Measurements from ENCODE around the gene RFX7.
"Not testable (repeated sequence)": the region's sequence is repeated elsewhere in the genome, so short reads cannot be mapped to it uniquely, and the experiment has no call there.

RFX7 gene

GRCh38 chr15:56272454-56272853 lies 28.8 kb upstream of the RFX7 start:
- DNase-seq (ENCODE audit: low spot score): no peak
- H3K27ac ChIP-seq: no peak overlapping the region
- ChIA-PET CTCF (no interaction called here), POLR2A (ENCODE audit: low non-redundant PET) (no interaction called here)
- no peak for TF ChIP-seq CTCF (conservative IDR thresholded peaks at IDR 0.05; ENCODE audit: low read depth)

GRCh38 chr15:56266465-56266864 lies 22.8 kb upstream of the RFX7 start:
- CTCF ChIA-PET; POLR2A ChIA-PET (ENCODE audit: low non-redundant PET): not testable (repeated sequence)

GRCh38 chr15:56261854-56262509 lies 18.3 kb upstream of the RFX7 start:
- POLR2A ChIA-PET (ENCODE audit: low non-redundant PET): no interaction called here
- H3K27ac ChIP-seq: no peak overlapping the region
- CTCF ChIA-PET: no interaction called here
- DNase-seq (ENCODE audit: low spot score): no peak
- no peak for TF ChIP-seq CTCF (conservative IDR thresholded peaks at IDR 0.05; ENCODE audit: low read depth)

More at GRCh38 chr15:56266465-56266864, 22.8 kb upstream of the RFX7 start:
- not testable (repeated sequence) for DNase-seq (ENCODE audit: low spot score); H3K27ac ChIP-seq

GRCh38 chr15:56257306-56257705 lies 13.6 kb upstream of the RFX7 start:
- POLR2A ChIA-PET (ENCODE audit: low non-redundant PET); DNase-seq (ENCODE audit: low spot score); H3K27ac ChIP-seq: not testable (repeated sequence)
- CTCF ChIA-PET: interaction anchor here (0.6 kb wide), 1 partner anchor 12 kb away, joined by 3 read pairs; no protein-coding TSS in a partner anchor

GRCh38 chr15:56254265-56254664 lies 10.6 kb upstream of the RFX7 start:
- no peak for TF ChIP-seq CTCF (conservative IDR thresholded peaks at IDR 0.05; ENCODE audit: low read depth)
- H3K27ac ChIP-seq: no peak overlapping the region
- ChIA-PET CTCF (interaction anchor here (0.5 to 0.6 kb wide), 2 partner anchors 408 to 540 kb away, joined by 3 read pairs; no protein-coding TSS in a partner anchor), POLR2A (ENCODE audit: low non-redundant PET) (no interaction called here)
- no peak for DNase-seq (ENCODE audit: low spot score)

- POLR2A ChIA-PET (ENCODE audit: low non-redundant PET): interaction anchor here (0.6 kb wide), 1 partner anchor 172 kb away, joined by 5 read pairs; no protein-coding TSS in a partner anchor
- no peak for DNase-seq (ENCODE audit: low spot score)
- H3K27ac ChIP-seq: no peak overlapping the region
- TF ChIP-seq CTCF (conservative IDR thresholded peaks at IDR 0.05; ENCODE audit: low read depth): no peak
- CTCF ChIA-PET: interaction anchor here (1.1 kb wide), 1 partner anchor 176 kb away, joined by 5 read pairs; no protein-coding TSS in a partner anchor
Observed at GRCh38 chr15:56252386-56252785, 8.7 kb upstream of the RFX7 start.

- ChIA-PET POLR2A (ENCODE audit: low non-redundant PET) (interaction anchor here (0.6 kb wide), 1 partner anchor 173 kb away, joined by 5 read pairs; no protein-coding TSS in a partner anchor), CTCF (interaction anchor here (0.5 to 1.1 kb wide), 3 partner anchors 9 to 525 kb away, joined by 3 to 5 read pairs (median 5); no protein-coding TSS in a partner anchor)
- H3K27ac ChIP-seq: no peak overlapping the region
Observed at GRCh38 chr15:56251315-56252095, 7.8 kb upstream of the RFX7 start.

More at GRCh38 chr15:56251315-56252095, 7.8 kb upstream of the RFX7 start:
- no peak for TF ChIP-seq CTCF (conservative IDR thresholded peaks at IDR 0.05; ENCODE audit: low read depth)
- DNase-seq (ENCODE audit: low spot score): no peak
